ENCODE data around the gene ITGAE.
"Not testable (repeated sequence)": the region's sequence is repeated elsewhere in the genome, so short reads cannot be mapped to it uniquely, and the experiment has no call there.

ITGAE gene

GRCh38 chr17:3795390-3796102, 5.4 kb downstream of the ITGAE start:
- no peak for DNase-seq (ENCODE audit: low spot score)

GRCh38 chr17:3794557-3795389, 6.2 kb downstream of the ITGAE start:
- no peak for DNase-seq (ENCODE audit: low spot score)

GRCh38 chr17:3794152-3794551, 6.8 kb downstream of the ITGAE start:
- not testable (repeated sequence) for DNase-seq (ENCODE audit: low spot score)

- DNase-seq (ENCODE audit: low spot score) = not testable (repeated sequence)
Measured at GRCh38 chr17:3793258-3793657, 7.7 kb downstream of the ITGAE start.

GRCh38 chr17:3792481-3792880, 8.5 kb downstream of the ITGAE start:
- peak; percentile 81 for DNase-seq (ENCODE audit: low spot score)

GRCh38 chr17:3788200-3788599, 12.8 kb downstream of the ITGAE start:
- no peak for DNase-seq (ENCODE audit: low spot score)

GRCh38 chr17:3785323-3785722, 15.7 kb downstream of the ITGAE start:
- DNase-seq (ENCODE audit: low spot score) = not testable (repeated sequence)

GRCh38 chr17:3782751-3783150, 18.2 kb downstream of the ITGAE start:
- no peak for DNase-seq (ENCODE audit: low spot score)

GRCh38 chr17:3780986-3781385, 20.0 kb downstream of the ITGAE start:
- DNase-seq (ENCODE audit: low spot score) = no peak

GRCh38 chr17:3777366-3778120, 23.4 kb downstream of the ITGAE start:
- DNase-seq (ENCODE audit: low spot score) = no peak

- no peak for DNase-seq (ENCODE audit: low spot score)
Measured at GRCh38 chr17:3773966-3774365, 27.0 kb downstream of the ITGAE start.

- no peak for DNase-seq (ENCODE audit: low spot score)
Measured at GRCh38 chr17:3773511-3773910, 27.5 kb downstream of the ITGAE start.

- no peak for DNase-seq (ENCODE audit: low spot score)
Measured at GRCh38 chr17:3772764-3773163, 28.2 kb downstream of the ITGAE start.

- DNase-seq (ENCODE audit: low spot score) = no peak
Measured at GRCh38 chr17:3771140-3771539, 29.8 kb downstream of the ITGAE start.

GRCh38 chr17:3770466-3770865, 30.5 kb downstream of the ITGAE start:
- DNase-seq (ENCODE audit: low spot score) = no peak

GRCh38 chr17:3768769-3769168, 32.2 kb downstream of the ITGAE start:
- DNase-seq (ENCODE audit: low spot score) = no peak

GRCh38 chr17:3768341-3768740, 32.6 kb downstream of the ITGAE start:
- DNase-seq (ENCODE audit: low spot score) = no peak

GRCh38 chr17:3766779-3767178, 34.2 kb downstream of the ITGAE start:
- no peak for DNase-seq (ENCODE audit: low spot score)

- DNase-seq (ENCODE audit: low spot score) = no peak
Measured at GRCh38 chr17:3765981-3766380, 35.0 kb downstream of the ITGAE start.

- no peak for DNase-seq (ENCODE audit: low spot score)
Measured at GRCh38 chr17:3763777-3764170, 37.2 kb downstream of the ITGAE start.

GRCh38 chr17:3762922-3763776, 37.8 kb downstream of the ITGAE start:
- DNase-seq (ENCODE audit: low spot score) = no peak

GRCh38 chr17:3761918-3762380, 39.0 kb downstream of the ITGAE start:
- no peak for DNase-seq (ENCODE audit: low spot score)

Measured in Ammon's horn (tissue), 1 donor.